HepG2 (cell line): ENCODE measurements around the gene KBTBD2. TPM values are rescaled to one million over a fixed set of nuclear protein-coding genes. Genes with fewer than 3 reads are reported as not detected.
A peak's percentile ranks its signal among the peaks of the same experiment; 100 is the strongest.

Source experiments
- CREB1 ChIP-seq, 2 experiments: fragments of 450-650 bp in 1 of 2; IDR thresholded peaks; 2 replicates each; pipeline ENCODE4 v1.6.1; 2016 to 2017; ENCODE audit warnings: control low read depth in 1 of 2, mild to moderate bottlenecking in 1 of 2, missing compliant biosample characterization in 1 of 2, missing genetic modification characterization in 1 of 2
- DDIT3 ChIP-seq: sonication (generic); formaldehyde crosslinking; IDR thresholded peaks from 2 replicates; pipeline ENCODE4 v1.4.0; 2020; ENCODE audit warnings: mild to moderate bottlenecking, missing genetic modification reagents
- GLMP ChIP-seq: sonication (generic); formaldehyde crosslinking; IDR thresholded peaks from 2 replicates; pipeline ENCODE4 v1.9.0; 2021; ENCODE audit warnings: missing genetic modification reagents, mild to moderate bottlenecking, borderline replicate concordance
- HOXA7 ChIP-seq: sonication (generic); formaldehyde crosslinking; IDR thresholded peaks from 2 replicates; pipeline ENCODE4 v1.8.1; 2022; ENCODE audit warnings: mild to moderate bottlenecking, missing genetic modification reagents, moderate library complexity
- IKZF4 ChIP-seq: sonication (generic); formaldehyde crosslinking; IDR thresholded peaks from 2 replicates; pipeline ENCODE4 v1.5.1; 2020; ENCODE audit warnings: borderline replicate concordance, mild to moderate bottlenecking, low read depth, missing genetic modification reagents; ENCODE audit errors: not compliant biosample characterization
- KAT7 ChIP-seq: IDR thresholded peaks from 2 replicates; pipeline ENCODE4 v1.6.1; 2018; ENCODE audit warnings: borderline replicate concordance, missing compliant biosample characterization
- KLF11 ChIP-seq: IDR thresholded peaks from 2 replicates; pipeline ENCODE4 v1.6.1; 2016; ENCODE audit warnings: missing compliant biosample characterization
- MIER3 ChIP-seq: IDR thresholded peaks from 2 replicates; pipeline ENCODE4 v1.6.1; 2016; ENCODE audit warnings: missing compliant biosample characterization, borderline replicate concordance
- NFYB ChIP-seq: sonication (generic); formaldehyde crosslinking; IDR thresholded peaks from 2 replicates; pipeline ENCODE4 v1.4.0; 2020; ENCODE audit warnings: missing genetic modification reagents
- PBX3 ChIP-seq: sonication (generic); formaldehyde crosslinking; IDR thresholded peaks from 2 replicates; pipeline ENCODE4 v1.8.1; 2023; ENCODE audit warnings: missing genetic modification reagents, inconsistent platforms, borderline replicate concordance
- PCBP1 ChIP-seq: fragments of 200-400 bp; formaldehyde crosslinking; IDR thresholded peaks from 2 replicates; pipeline ENCODE4 v1.6.1; 2017; ENCODE audit warnings: mild to moderate bottlenecking, low read depth, low read length, borderline replicate concordance
- PTBP1 ChIP-seq: fragments of 200-400 bp; formaldehyde crosslinking; IDR thresholded peaks from 2 replicates; pipeline ENCODE4 v1.6.1; 2018; ENCODE audit warnings: low read length, low read depth; ENCODE audit not compliant: poor library complexity, severe bottlenecking
- RBFOX2 ChIP-seq: fragments of 200-400 bp; formaldehyde crosslinking; IDR thresholded peaks from 2 replicates; pipeline ENCODE4 v1.6.1; 2017; ENCODE audit warnings: low read depth, mild to moderate bottlenecking, low read length
- TBX2 ChIP-seq: sonication (generic); formaldehyde crosslinking; IDR thresholded peaks from 2 replicates; pipeline ENCODE4 v1.5.0; 2020; ENCODE audit warnings: missing genetic modification reagents, mild to moderate bottlenecking, borderline replicate concordance
- TEF ChIP-seq: sonication (generic); formaldehyde crosslinking; IDR thresholded peaks from 2 replicates; pipeline ENCODE4 v1.5.0; 2020; ENCODE audit warnings: missing genetic modification reagents
- ZBTB43 ChIP-seq: sonication (generic); formaldehyde crosslinking; conservative IDR thresholded peaks from 2 replicates; pipeline ENCODE4 v1.4.0; 2020; ENCODE audit warnings: missing genetic modification reagents
- ZBTB46 ChIP-seq: sonication (generic); formaldehyde crosslinking; IDR thresholded peaks from 2 replicates; pipeline ENCODE4 v1.4.0; 2020; ENCODE audit warnings: mild to moderate bottlenecking, missing genetic modification reagents, borderline replicate concordance
- ZBTB7A ChIP-seq: sonication (generic); formaldehyde crosslinking; IDR thresholded peaks from 2 replicates; pipeline ENCODE4 v1.8.0; 2022; ENCODE audit warnings: mild to moderate bottlenecking, missing genetic modification reagents
- ZFX ChIP-seq: sonication (generic); formaldehyde crosslinking; IDR thresholded peaks from 2 replicates; pipeline ENCODE4 v1.4.0; 2020; ENCODE audit warnings: mild to moderate bottlenecking, low read depth, missing genetic modification reagents, moderate library complexity
- ZNF160 ChIP-seq: sonication (generic); formaldehyde crosslinking; IDR thresholded peaks from 2 replicates; pipeline ENCODE4 v1.8.0; 2022; ENCODE audit warnings: mild to moderate bottlenecking, inconsistent platforms, missing genetic modification reagents
- ZNF34 ChIP-seq: sonication (generic); formaldehyde crosslinking; IDR thresholded peaks from 2 replicates; pipeline ENCODE4 v1.4.0; 2020; ENCODE audit warnings: mild to moderate bottlenecking, missing genetic modification reagents, borderline replicate concordance
- ZNF672 ChIP-seq: sonication (generic); formaldehyde crosslinking; IDR thresholded peaks from 2 replicates; pipeline ENCODE4 v1.8.1; 2022; ENCODE audit warnings: missing genetic modification reagents
- ZNF768 ChIP-seq: sonication (generic); formaldehyde crosslinking; IDR thresholded peaks from 2 replicates; pipeline ENCODE4 v1.4.0; 2020; ENCODE audit warnings: missing genetic modification reagents
- polyA plus RNA-seq, 8 experiments: library from polyadenylated mRNA; depleted of rRNA in 3 of 8; stranded (reverse) in 7 of 8; unstranded in 1 of 8; fragments of >200 nt; fragmentation: Illumina TruSeq in 4 of 8; extraction: Trizol in 4 of 8; gene quantifications; 2 replicates each; pipeline versions ENCODE4 v1.2.1 to v1.2.3, GENCODE V29; 2011 to 2016; ENCODE audit warnings: low read depth in 4 of 8, missing spikeins in 1 of 8, mixed read lengths in 1 of 8; ENCODE audit not compliant: insufficient read depth in 1 of 8
- total RNA-seq, 5 experiments: library from RNA; depleted of rRNA; stranded (reverse); fragments of >200 nt; fragmentation: Illumina TruSeq; extraction: Trizol; gene quantifications; 2 replicates each; pipeline ENCODE4 v1.2.3, GENCODE V29; 2016; ENCODE audit warnings: low read depth in 1 of 5

KBTBD2 gene
- total and polyA plus RNA-seq, 2 of the 13 experiments (the other 11 are each of a cell fraction or from before 2014, with no cell fraction given) = 24.0 to 25.2 TPM

- TF ChIP-seq KAT7 (CRISPR knock-in tag) = peak; percentile 39; the same call in 1 of the 2 replicates
- no peak for TF ChIP-seq DDIT3 (CRISPR knock-in tag)
- TF ChIP-seq ZBTB7A (CRISPR knock-in tag) = peak; percentile 71; the same call in 1 of the 2 replicates
- no peak for TF ChIP-seq GLMP (CRISPR knock-in tag)
- TF ChIP-seq IKZF4 (CRISPR knock-in tag) = no peak
- no peak for TF ChIP-seq PCBP1
- TF ChIP-seq ZNF160 (CRISPR knock-in tag) = 0 out of 2 replicates have a peak, but pooled peaks have one; percentile 54
- TF ChIP-seq KLF11 (CRISPR knock-in tag) = no peak; the same call in 1 of the 2 replicates
- TF ChIP-seq TBX2 = peak; percentile 89
- no peak; the same call in 1 of the 2 replicates for TF ChIP-seq ZNF768 (CRISPR knock-in tag)
- TF ChIP-seq ZBTB43 (CRISPR knock-in tag) = no peak
- peak; percentile 98 for TF ChIP-seq ZFX (CRISPR knock-in tag)
- TF ChIP-seq MIER3 (CRISPR knock-in tag) = no peak
- no peak for TF ChIP-seq NFYB
- peak; percentile 67 for TF ChIP-seq RBFOX2
- no peak; the same call in 1 of the 2 replicates for TF ChIP-seq ZNF34
- TF ChIP-seq TEF (CRISPR knock-in tag) = no peak
- TF ChIP-seq ZBTB46 (CRISPR knock-in tag) = no peak
- TF ChIP-seq CREB1 (IDR thresholded peaks at IDR 0.05) = no peak
- TF ChIP-seq CREB1 (CRISPR knock-in tag; IDR thresholded peaks at IDR 0.05) = no peak
- no peak for TF ChIP-seq PTBP1
- no peak for TF ChIP-seq HOXA7 (CRISPR knock-in tag)
- TF ChIP-seq ZNF672 (CRISPR knock-in tag) = no peak
- 0 out of 2 replicates have a peak, but pooled peaks have one; percentile 36 for TF ChIP-seq PBX3 (CRISPR knock-in tag)
Measured at GRCh38 chr7:32891800-32892520, 400 bp upstream of the KBTBD2 start (continued).
